H9 (cell line): Measurements from ENCODE around the gene GLRX2. TPM values are rescaled to one million over a fixed set of nuclear protein-coding genes. Genes with fewer than 3 reads are reported as not detected.

Experiments used
- DNase-seq: peaks from one replicate; pipeline ENCODE4 v3.0.0-alpha.2; 2017
- H2AFZ ChIP-seq: one replicate; pipeline ENCODE4 v1.6.1; 2013; ENCODE audit warnings: mild to moderate bottlenecking, low read length, control low read depth, moderate library complexity
- H2AK5ac ChIP-seq: 2 replicates; pipeline ENCODE4 v1.6.1; 2013; ENCODE audit warnings: low read length, control low read depth, mixed read lengths; ENCODE audit not compliant: insufficient read length
- H2BK120ac ChIP-seq: one replicate; pipeline ENCODE4 v1.6.1; 2013; ENCODE audit warnings: low read depth, mild to moderate bottlenecking, low read length, control low read depth, inconsistent platforms; ENCODE audit not compliant: poor library complexity, severe bottlenecking
- H2BK12ac ChIP-seq: 2 replicates; pipeline ENCODE4 v1.6.1; 2013; ENCODE audit warnings: low read length, control low read depth, mixed read lengths, low read depth; ENCODE audit not compliant: insufficient read length
- H2BK15ac ChIP-seq: 2 replicates; pipeline ENCODE4 v1.6.1; 2013; ENCODE audit warnings: low read depth, low read length, control low read depth
- H2BK20ac ChIP-seq: one replicate; pipeline ENCODE4 v1.6.1; 2013; ENCODE audit warnings: low read depth, mild to moderate bottlenecking, low read length, control low read depth, inconsistent platforms; ENCODE audit not compliant: poor library complexity, severe bottlenecking
- H2BK5ac ChIP-seq: 2 replicates; pipeline ENCODE4 v1.6.1; 2013; ENCODE audit warnings: low read length, control low read depth, mixed read lengths; ENCODE audit not compliant: insufficient read length
- H3K14ac ChIP-seq: 2 replicates; pipeline ENCODE4 v1.6.1; 2013; ENCODE audit warnings: low read length, control low read depth; ENCODE audit not compliant: insufficient read depth
- H3K18ac ChIP-seq: 2 replicates; pipeline ENCODE4 v1.6.1; 2013; ENCODE audit warnings: low read depth, mild to moderate bottlenecking, mixed read lengths, low read length, control low read depth; ENCODE audit not compliant: insufficient read length
- H3K23ac ChIP-seq: 2 replicates; pipeline ENCODE4 v1.6.1; 2013; ENCODE audit warnings: low read length, control low read depth, mixed read lengths, low read depth; ENCODE audit not compliant: insufficient read length
- H3K23me2 ChIP-seq: 2 replicates; pipeline ENCODE4 v1.6.1; 2013; ENCODE audit warnings: low read depth, mild to moderate bottlenecking, mixed read lengths, low read length, control low read depth; ENCODE audit not compliant: insufficient read length, poor library complexity, severe bottlenecking
- H3K27ac ChIP-seq: 2 replicates; pipeline ENCODE4 v1.5.1; 2013; ENCODE audit warnings: low read length, control low read depth, mixed read lengths, low read depth; ENCODE audit not compliant: insufficient read length
- H3K27me3 ChIP-seq: 2 replicates; pipeline ENCODE4 v1.6.1; 2013; ENCODE audit warnings: low read length, control low read depth, inconsistent platforms; ENCODE audit not compliant: insufficient read depth
- H3K4ac ChIP-seq: 2 replicates; pipeline ENCODE4 v1.6.1; 2013; ENCODE audit warnings: low read depth, mild to moderate bottlenecking, control low read depth, inconsistent platforms, low read length, moderate library complexity
- H3K4me1 ChIP-seq: 2 replicates; pipeline ENCODE4 v1.6.1; 2013; ENCODE audit warnings: low read length, control low read depth, inconsistent platforms; ENCODE audit not compliant: insufficient read depth
- H3K4me2 ChIP-seq: 2 replicates; pipeline ENCODE4 v1.6.1; 2013; ENCODE audit warnings: low read length, control low read depth, mixed read lengths; ENCODE audit not compliant: insufficient read length, insufficient read depth
- H3K56ac ChIP-seq: 2 replicates; pipeline ENCODE4 v1.6.1; 2013; ENCODE audit warnings: low read depth, mild to moderate bottlenecking, mixed read lengths, low read length, control low read depth; ENCODE audit not compliant: insufficient read length
- H3K79me1 ChIP-seq: 2 replicates; pipeline ENCODE4 v1.6.1; 2013; ENCODE audit warnings: low read depth, mild to moderate bottlenecking, moderate library complexity, low read length, control low read depth, inconsistent platforms; ENCODE audit not compliant: insufficient read depth, poor library complexity, severe bottlenecking
- H3K79me2 ChIP-seq: 2 replicates; pipeline ENCODE4 v1.6.1; 2013; ENCODE audit warnings: low read length, control low read depth, inconsistent platforms; ENCODE audit not compliant: insufficient read depth
- H3K9ac ChIP-seq: 2 replicates; pipeline ENCODE4 v1.6.1; 2013; ENCODE audit warnings: low read length, control low read depth, mixed read lengths; ENCODE audit not compliant: insufficient read length; ENCODE audit errors: extremely low read depth
- H3K9me3 ChIP-seq: one replicate; pipeline ENCODE4 v1.6.1; 2013; ENCODE audit warnings: low read depth, low read length, inconsistent platforms; ENCODE audit not compliant: control insufficient read depth
- H3T11ph ChIP-seq: one replicate; pipeline ENCODE4 v1.6.1; 2013; ENCODE audit warnings: mild to moderate bottlenecking, low read length, control low read depth, inconsistent platforms
- H4K20me1 ChIP-seq: one replicate; pipeline ENCODE4 v1.6.1; 2013; ENCODE audit not compliant: control insufficient read depth, insufficient read length, insufficient read depth
- H4K5ac ChIP-seq: 2 replicates; pipeline ENCODE4 v1.6.1; 2013; ENCODE audit warnings: low read depth, mild to moderate bottlenecking, mixed read lengths, low read length, control low read depth; ENCODE audit not compliant: insufficient read length
- H4K8ac ChIP-seq: replicated peaks from 2 replicates; pipeline ENCODE4 v1.6.1; 2013; ENCODE audit warnings: low read length, control low read depth, mixed read lengths, low read depth; ENCODE audit not compliant: insufficient read length
- H4K91ac ChIP-seq: 2 replicates; pipeline ENCODE4 v1.6.1; 2013; ENCODE audit warnings: low read depth, mild to moderate bottlenecking, moderate library complexity, mixed read lengths, low read length, control low read depth; ENCODE audit not compliant: insufficient read length
- H3K27ac Mint-ChIP-seq, 3 experiments: 2 replicates in 2 of 3; 3 replicates in 1 of 3; pipeline ENCODE4 v1.8.0; 2020 to 2021; ENCODE audit warnings: mixed read lengths in 3 of 3, mild to moderate bottlenecking in 1 of 3, moderate library complexity in 1 of 3
- H3K27me3 Mint-ChIP-seq: 2 replicates; pipeline ENCODE4 v1.8.0; 2021; ENCODE audit warnings: low read depth, mild to moderate bottlenecking, moderate library complexity, mixed read lengths
- H3K36me3 Mint-ChIP-seq, 3 experiments: 2 replicates in 2 of 3; 3 replicates in 1 of 3; pipeline ENCODE4 v1.8.0; 2020 to 2021; ENCODE audit warnings: low read depth in 3 of 3, mixed read lengths in 3 of 3; ENCODE audit not compliant: insufficient read depth in 1 of 3
- H3K4me1 Mint-ChIP-seq, 2 experiments: 2 replicates each; pipeline ENCODE4 v1.8.0; 2020; ENCODE audit warnings: mixed read lengths in 2 of 2
- H3K4me3 Mint-ChIP-seq, 2 experiments: 2 replicates in 1 of 2; 3 replicates in 1 of 2; pipeline ENCODE4 v1.8.0; 2020 to 2021; ENCODE audit warnings: mild to moderate bottlenecking in 2 of 2, mixed read lengths in 2 of 2, moderate library complexity in 1 of 2
- H3K9me3 Mint-ChIP-seq, 2 experiments: 2 replicates in 1 of 2; 3 replicates in 1 of 2; pipeline ENCODE4 v1.8.0; 2020; ENCODE audit warnings: mild to moderate bottlenecking in 2 of 2, mixed read lengths in 2 of 2, moderate library complexity in 1 of 2
- CTCF ChIP-seq: fragments of 200-600 bp; sonication (generic); conservative IDR thresholded peaks from 3 replicates; pipeline ENCODE4 v1.8.0; 2021; ENCODE audit warnings: antibody characterized with exemption, mild to moderate bottlenecking
- WGBS: extraction: QIAGEN DNeasy Blood & Tissue Kit; methylation state at CpG from one replicate; pipeline ENCODE4 v1.1.7; 2013; ENCODE audit warnings: missing lambda C conversion rate, low lambda C conversion rate, mixed read lengths; ENCODE audit not compliant: insufficient read length; ENCODE audit errors: extremely low coverage; 5-methylcytosine and 5-hydroxymethylcytosine counted together
- total RNA-seq: library from RNA; stranded (reverse); gene quantifications from 2 replicates; pipeline ENCODE4 v1.2.1, GENCODE V29; 2021

Gene GLRX2
- total RNA-seq, 1 experiment from 2014 or later: 10.1 TPM

- H3K27ac ChIP-seq: no peak overlapping the region
Measured at GRCh38 chr1:193141804-193142203, 36.6 kb upstream of the GLRX2 start.

More at GRCh38 chr1:193141804-193142203, 36.6 kb upstream of the GLRX2 start:
- Mint-ChIP-seq H3K4me3 (no peak overlapping the region), H3K36me3 (peaks cover 41 to 61% (median 61%) of the 10 kb centered on the region in 3 experiments; a peak in 6 of 7 replicates), H3K9me3 (no peaks in the 10 kb centered on the region), H3K4me1 (peaks cover 7 to 10% of the 10 kb centered on the region in 2 experiments), H3K27ac (peak overlapping the region in 2 of 3 experiments; percentile 17 to 18; a peak in 2 of 7 replicates), H3K27me3 (no peaks in the 10 kb centered on the region)
- no CpG with 5 or more reads among the region's 3 CpGs for WGBS
- Histone ChIP-seq H4K91ac (no peak overlapping the region), H2BK120ac (no peak overlapping the region), H3K9ac (peak overlapping the region; percentile 33), H2BK5ac (no peak overlapping the region), H2BK15ac (no peak overlapping the region), H4K5ac (no peak overlapping the region), H3K14ac (no peak overlapping the region), H2BK12ac (no peak overlapping the region), H3K18ac (no peak overlapping the region), H4K8ac (no peak overlapping the region), H2BK20ac (no peak overlapping the region), H3K4me2 (no peak overlapping the region), H3K27me3 (no peaks in the 10 kb centered on the region), H3K4me1 (peaks cover 4% of the 10 kb centered on the region; the same call in 1 of the 2 replicates), H3K23ac (no peak overlapping the region), H3K23me2 (no peaks in the 10 kb centered on the region), H3K79me2 (no peaks in the 10 kb centered on the region), H3K4ac (no peak overlapping the region), H3K9me3 (no peaks in the 10 kb centered on the region), H2AK5ac (no peak overlapping the region), H2AFZ (no peak overlapping the region), H3T11ph (no peak overlapping the region), H3K79me1 (no peaks in the 10 kb centered on the region), H3K56ac (no peak overlapping the region), H4K20me1 (no peaks in the 10 kb centered on the region)
- TF ChIP-seq CTCF: no peak
- DNase-seq: no peak
